HG02870 (cell line): Measurements from ENCODE around the gene KIF16B.

Source experiments
- ATAC-seq: cut with Tn5 transposase; IDR thresholded peaks from one replicate; pipeline ENCODE4 v1.9.1; 2021; ENCODE audit warnings: mild to moderate bottlenecking, moderate library complexity; ENCODE audit not compliant: unreplicated experiment

KIF16B gene

DNA sequence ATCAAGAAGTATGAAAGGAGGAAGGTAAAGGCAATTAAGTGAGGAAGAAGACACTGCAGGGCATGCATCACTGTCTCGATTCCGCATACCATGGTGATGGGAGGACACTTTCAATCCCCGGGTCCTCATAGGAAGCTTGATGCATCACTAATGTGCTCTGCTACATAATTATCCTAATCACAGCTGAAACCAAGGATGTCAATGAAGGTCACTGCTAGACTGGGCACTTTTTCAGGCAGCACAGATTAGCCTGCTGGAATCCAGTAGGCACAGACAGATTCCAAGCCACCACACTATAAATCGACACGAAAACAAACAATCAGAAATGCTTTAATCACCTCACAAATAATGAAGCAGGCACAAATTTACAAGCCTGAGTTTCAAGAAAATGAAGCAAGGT is 206.7 kb downstream of the KIF16B start:
- ATAC-seq, result no peak

GRCh38 chr20:16364320-16364687 is 208.9 kb downstream of the KIF16B start:
- ATAC-seq, result no peak

GRCh38 chr20:16363506-16364319 is 209.5 kb downstream of the KIF16B start:
- ATAC-seq, result no peak

GRCh38 chr20:16362642-16363041 is 210.6 kb downstream of the KIF16B start:
- ATAC-seq, result no peak

DNA sequence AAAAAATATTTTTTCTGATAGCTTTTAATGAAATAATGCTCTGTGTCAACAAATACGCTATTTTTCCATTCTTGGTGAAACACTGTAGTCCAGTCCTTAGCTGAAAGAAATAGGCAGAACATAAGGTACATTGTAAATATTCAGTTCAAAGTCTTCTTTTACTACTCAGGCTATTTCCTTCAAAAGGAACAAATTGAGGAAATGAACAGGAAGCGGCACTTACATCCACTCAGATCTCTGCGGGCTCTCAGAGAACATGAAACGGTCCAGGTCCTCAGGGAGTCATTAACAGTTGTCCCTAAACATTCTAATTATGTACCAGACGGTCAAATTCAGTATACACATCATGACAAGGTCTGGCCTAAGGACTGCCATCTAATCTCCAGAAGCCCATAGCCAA is 212.6 kb downstream of the KIF16B start:
- ATAC-seq, result no peak

DNA sequence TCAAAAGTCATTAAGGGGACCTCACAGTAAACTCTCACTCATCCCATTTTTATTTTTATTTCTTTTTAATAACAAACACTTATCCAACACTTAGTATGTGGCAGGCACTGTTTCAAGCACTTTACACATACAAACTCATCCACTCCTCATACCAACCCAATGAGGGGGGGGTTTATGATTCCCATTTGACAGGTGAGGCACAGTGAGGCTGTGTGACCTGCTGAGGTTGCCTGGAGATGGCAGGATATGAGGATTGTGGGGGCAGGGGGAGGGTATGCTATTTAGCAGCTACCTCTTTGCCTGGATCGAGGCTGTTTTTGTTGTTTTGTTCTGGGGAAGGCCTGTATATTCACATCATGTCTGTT is 219.8 kb downstream of the KIF16B start:
- no peak for ATAC-seq

- ATAC-seq, result no peak
Observed at GRCh38 chr20:16352751-16353416, 220.4 kb downstream of the KIF16B start.

DNA sequence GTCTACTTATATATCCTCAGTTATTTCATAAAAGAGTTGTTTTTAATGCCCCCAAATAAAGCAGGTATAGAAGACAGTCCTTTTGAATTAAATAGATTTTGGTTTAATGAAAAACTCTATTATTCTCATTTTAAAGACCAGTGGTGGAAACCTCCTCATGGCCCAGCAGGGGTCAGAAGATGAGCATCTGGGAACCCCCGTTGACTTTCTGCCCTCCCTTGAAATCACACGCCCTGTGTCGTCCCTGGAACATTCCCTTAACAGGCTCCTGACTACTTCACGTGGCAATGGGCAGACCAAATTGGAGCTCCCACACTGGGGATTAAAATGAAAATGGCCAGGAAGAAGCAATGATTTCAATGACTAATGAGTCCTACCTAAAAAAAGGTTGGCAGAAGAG is 220.9 kb downstream of the KIF16B start:
- ATAC-seq, result no peak

DNA sequence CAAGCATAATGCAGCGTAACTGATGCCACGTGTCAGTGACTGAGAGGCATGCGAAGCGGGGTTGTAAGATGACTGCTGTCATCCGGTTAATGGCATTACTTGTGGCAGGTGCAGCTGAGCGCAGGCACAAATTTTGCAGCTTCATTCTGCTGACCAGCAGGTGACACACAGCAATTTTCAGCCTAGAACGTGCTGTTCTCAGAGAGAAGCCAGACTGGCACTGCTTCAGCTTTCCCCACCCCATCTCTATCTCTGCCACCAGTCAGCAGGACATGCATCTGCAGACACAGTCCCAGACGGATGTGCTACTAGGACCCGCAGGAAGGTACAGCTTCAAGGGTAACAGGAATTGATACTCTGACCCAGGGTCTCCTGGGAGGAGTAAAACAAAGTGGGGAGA is 221.8 kb downstream of the KIF16B start:
- no peak for ATAC-seq

DNA sequence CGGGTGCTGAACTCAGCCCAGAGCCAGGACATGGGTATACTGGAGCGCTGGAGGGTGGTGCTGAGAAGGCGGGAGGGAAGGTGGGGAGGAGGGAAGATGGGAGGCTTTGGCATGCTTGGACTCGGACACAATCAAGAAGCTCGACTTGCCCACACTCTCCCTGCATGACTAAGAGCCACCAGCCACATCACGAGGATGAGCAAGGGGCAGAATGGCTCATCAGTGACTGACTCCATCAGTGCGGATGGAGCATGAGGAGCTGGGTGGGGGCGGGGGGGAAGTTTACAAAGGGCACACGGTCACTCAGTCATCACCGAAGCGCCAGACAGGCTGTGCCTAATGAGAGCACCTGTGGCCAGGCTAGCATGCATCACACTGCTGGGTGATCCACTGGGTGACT is 222.8 kb downstream of the KIF16B start:
- ATAC-seq, result no peak

GRCh38 chr20:16349523-16350260 is 223.6 kb downstream of the KIF16B start:
- no peak for ATAC-seq

DNA sequence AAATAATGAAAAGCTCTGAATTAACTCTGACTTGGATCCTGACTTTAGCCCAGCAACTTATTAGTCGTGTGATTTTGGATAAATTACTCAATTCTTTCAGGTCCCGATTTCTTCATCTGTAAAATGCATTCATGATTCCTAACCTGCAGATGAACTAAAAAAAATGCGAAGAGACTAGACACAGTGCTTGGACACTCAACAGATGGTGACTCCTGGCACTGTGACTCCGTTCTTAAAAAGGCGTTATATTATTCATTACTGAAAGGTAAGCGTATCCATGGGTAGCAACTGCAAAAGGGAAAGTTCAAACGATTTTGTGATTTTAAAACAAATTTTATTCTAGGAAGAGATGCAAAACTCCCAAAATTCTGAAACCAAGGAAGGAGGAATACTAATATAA is 226.3 kb downstream of the KIF16B start:
- ATAC-seq, result no peak

GRCh38 chr20:16337707-16338106 is 235.5 kb downstream of the KIF16B start:
- ATAC-seq, result no peak

DNA sequence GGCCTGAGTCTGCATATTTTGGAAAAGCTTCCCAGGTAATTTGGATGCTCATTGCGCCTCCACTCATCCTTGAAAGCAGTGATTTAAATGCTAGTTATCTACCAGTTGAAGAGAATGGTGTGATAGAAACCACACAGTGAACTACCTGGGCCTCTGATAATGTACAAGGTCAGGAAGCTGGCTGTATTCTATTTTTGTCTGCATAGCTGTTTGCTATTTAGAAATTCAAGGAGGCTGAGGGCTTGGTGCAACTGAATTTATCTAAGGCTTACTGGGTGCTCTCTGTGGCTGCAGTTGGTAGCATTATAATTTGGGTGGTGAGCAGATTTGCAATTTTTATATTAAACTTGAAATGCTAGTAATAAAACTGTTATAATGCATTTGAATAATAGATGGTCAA is 245.6 kb downstream of the KIF16B start:
- no peak for ATAC-seq

DNA sequence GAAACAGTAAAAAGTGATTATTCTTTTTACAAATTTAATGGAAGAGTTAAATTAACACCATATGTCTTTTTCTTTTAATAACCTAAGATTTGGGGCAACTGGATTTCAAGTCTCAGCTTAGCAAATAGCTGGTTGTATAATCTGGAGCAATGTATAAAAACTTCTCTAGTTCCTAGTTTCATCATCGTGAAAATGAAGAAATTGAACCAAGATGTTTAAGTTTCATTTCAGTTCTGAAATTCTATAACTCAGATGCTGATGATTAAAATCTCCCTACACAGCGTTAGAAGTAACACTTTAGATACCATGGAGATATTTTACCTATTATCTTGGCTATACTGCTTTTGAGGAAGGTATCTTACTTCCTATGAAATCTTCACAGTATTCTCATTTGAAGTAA is 252.0 kb downstream of the KIF16B start:
- no peak for ATAC-seq

- no peak for ATAC-seq
Observed at GRCh38 chr20:16317445-16318362, 255.5 kb downstream of the KIF16B start.

- no peak for ATAC-seq
Observed at GRCh38 chr20:16316513-16316912, 256.7 kb downstream of the KIF16B start.

GRCh38 chr20:16314748-16315159 is 258.5 kb downstream of the KIF16B start:
- ATAC-seq, result no peak

- ATAC-seq, result no peak
Observed at GRCh38 chr20:16314320-16314719, 258.9 kb downstream of the KIF16B start.

DNA sequence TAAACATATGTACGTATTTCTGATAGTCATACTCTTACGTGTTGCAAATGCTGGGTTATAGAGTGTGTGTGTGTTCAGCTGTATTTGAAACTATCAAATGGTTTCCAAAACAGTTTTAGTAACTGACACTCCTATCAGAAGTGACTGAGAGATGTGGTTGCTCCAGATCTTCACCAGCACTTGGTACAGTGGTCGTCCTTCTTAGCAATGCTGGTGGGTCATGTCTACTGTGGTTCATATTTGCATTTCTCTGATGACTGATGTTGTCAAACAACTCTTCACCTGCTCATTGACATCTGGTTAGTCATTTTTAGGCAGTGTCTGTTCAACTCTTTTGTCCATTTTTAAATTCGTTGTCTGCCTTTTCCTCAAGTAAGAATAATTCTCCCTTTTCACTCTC is 259.3 kb downstream of the KIF16B start:
- ATAC-seq, result no peak

- no peak for ATAC-seq
Observed at GRCh38 chr20:16312998-16313397, 260.2 kb downstream of the KIF16B start.
